22Rv1 (cell line): ENCODE data around the gene IL32.

Source experiments
- ZFX ChIP-seq: fragments of 450-650 bp; IDR thresholded peaks from 2 replicates; pipeline ENCODE4 v1.6.1; 2017; ENCODE audit warnings: antibody characterized with exemption, borderline replicate concordance
- TF ChIP-seq, protein P1 (sequence below): fragments of 450-650 bp; IDR thresholded peaks from 2 replicates; pipeline ENCODE4 v1.5.1; 2017; ENCODE audit warnings: mild to moderate bottlenecking

DNA sequence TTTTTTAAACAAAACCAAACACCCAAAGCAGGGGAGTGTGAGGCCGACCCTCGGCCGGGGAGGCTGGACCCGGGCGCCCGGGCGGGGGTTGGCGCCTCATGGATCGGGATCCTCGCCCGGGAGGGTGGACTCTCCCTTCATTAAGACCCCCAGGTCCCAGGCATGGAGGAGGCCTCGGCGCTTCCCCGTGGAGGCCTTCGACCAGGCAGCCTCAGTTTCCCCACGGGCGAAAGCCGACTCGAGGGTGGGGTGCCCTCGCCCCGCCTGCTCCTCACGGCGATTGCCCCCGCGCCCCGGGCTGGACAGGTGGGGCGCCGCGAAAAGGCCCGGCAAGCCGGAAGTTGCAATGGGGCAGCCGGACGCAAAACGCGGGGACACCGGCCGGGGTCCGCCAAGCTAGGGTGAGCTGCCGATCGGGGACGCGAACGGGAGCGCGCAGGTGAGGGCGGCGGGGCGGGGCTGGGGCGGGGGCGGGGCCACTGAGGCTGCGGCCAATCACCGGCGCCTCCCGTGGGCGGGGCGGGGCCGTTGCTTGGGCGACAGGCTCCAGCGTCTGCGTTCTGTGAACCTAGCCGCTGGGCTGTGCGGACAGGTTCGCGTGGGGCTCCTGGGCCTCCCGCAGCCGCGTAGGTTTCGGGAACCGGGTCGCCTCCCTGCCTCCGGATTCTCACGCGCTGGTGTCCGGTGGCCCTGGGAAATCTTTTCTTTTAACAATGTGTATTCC is 40.9 kb downstream of the IL32 start:
- TF ChIP-seq, protein P1, sequence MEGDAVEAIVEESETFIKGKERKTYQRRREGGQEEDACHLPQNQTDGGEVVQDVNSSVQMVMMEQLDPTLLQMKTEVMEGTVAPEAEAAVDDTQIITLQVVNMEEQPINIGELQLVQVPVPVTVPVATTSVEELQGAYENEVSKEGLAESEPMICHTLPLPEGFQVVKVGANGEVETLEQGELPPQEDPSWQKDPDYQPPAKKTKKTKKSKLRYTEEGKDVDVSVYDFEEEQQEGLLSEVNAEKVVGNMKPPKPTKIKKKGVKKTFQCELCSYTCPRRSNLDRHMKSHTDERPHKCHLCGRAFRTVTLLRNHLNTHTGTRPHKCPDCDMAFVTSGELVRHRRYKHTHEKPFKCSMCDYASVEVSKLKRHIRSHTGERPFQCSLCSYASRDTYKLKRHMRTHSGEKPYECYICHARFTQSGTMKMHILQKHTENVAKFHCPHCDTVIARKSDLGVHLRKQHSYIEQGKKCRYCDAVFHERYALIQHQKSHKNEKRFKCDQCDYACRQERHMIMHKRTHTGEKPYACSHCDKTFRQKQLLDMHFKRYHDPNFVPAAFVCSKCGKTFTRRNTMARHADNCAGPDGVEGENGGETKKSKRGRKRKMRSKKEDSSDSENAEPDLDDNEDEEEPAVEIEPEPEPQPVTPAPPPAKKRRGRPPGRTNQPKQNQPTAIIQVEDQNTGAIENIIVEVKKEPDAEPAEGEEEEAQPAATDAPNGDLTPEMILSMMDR: no peak
- no peak for TF ChIP-seq ZFX
